ENCODE results near the gene IFNA21. TPM values are rescaled to one million over a fixed set of nuclear protein-coding genes. Genes with fewer than 3 reads are reported as not detected.

The IFNA21 gene
- total and polyA plus RNA-seq, 2 of the 4 experiments (the other 2 are of a cell fraction): not detected

DNA sequence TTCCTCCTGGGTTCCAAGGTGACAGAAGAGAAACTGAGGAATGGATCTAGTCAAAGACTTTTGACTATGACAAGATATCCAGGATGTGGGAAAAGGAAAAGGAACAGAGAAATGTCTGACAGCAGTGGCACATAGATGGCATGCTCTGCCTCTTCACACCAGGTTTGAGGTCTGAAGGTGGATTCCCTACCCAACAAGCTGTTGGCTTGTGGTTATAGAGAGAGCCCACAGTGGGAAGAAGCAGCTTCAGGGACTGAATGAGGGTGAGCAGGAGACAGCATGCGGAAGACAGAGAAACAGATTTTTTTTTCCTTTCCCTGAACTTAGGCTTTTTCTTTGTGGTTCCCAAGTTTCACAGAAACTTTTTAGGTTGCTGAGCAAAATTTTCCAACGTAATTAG, 45.4 kb downstream of the IFNA21 start:
- H4K5ac ChIP-seq (ENCODE audit: low read depth, low read length): no peak overlapping the region
- in situ Hi-C loops (cut with MboI; ENCODE audit: low sequenced_read_pairs) (loop anchor here (25.0 kb wide), 1 partner anchor 934 kb away; no protein-coding TSS in a partner anchor), dilution Hi-C loops (cut with HindIII; ENCODE audit: low sequenced_read_pairs, unreplicated experiment) (no loop called here), intact Hi-C loops (cut with micrococcal nuclease) (no loop called here)
- no peaks in the 10 kb centered on the region for H3K79me1 ChIP-seq (ENCODE audit: low read depth in 1 of 2, low read length in 2 of 2)
- no peak overlapping the region for H2BK5ac ChIP-seq (ENCODE audit: low read depth, low read length, poor library complexity, severe bottlenecking)
- H3K9me3 ChIP-seq (ENCODE audit: control insufficient read depth, insufficient read depth, low read length): no peaks in the 10 kb centered on the region
- H3K4me3 ChIP-seq (ENCODE audit: insufficient read depth, low read depth, low read length): no peak overlapping the region
- no peak overlapping the region for H2BK120ac ChIP-seq (ENCODE audit: low read depth, low read length)
- H3K9me1 ChIP-seq (ENCODE audit: insufficient read depth, low read length): no peaks in the 10 kb centered on the region
- H3K27me3 ChIP-seq (ENCODE audit: control insufficient read depth, insufficient read depth, low read length): peaks cover 5% of the 10 kb centered on the region
- no peak overlapping the region for H3K4ac ChIP-seq (ENCODE audit: low read depth, low read length)
- BruUV-seq (replicated peaks): no TSS peak
- no peak overlapping the region for H3K9ac ChIP-seq (ENCODE audit: low read depth, low read length)
- H3K56ac ChIP-seq (ENCODE audit: extremely low read depth, insufficient read depth, low read length): no peak overlapping the region
- no peak overlapping the region for H2AFZ ChIP-seq (replicated peaks; ENCODE audit: low read length, poor library complexity)
- H2BK20ac ChIP-seq (ENCODE audit: low read depth, low read length): no peak overlapping the region
- no peak overlapping the region for H3K23ac ChIP-seq (ENCODE audit: low read depth, low read length)
- DNase-seq: no peak
- H3K4me2 ChIP-seq (ENCODE audit: low read depth, low read length): no peak overlapping the region
- CTCF ChIA-PET: no interaction called here
- H3K18ac ChIP-seq (ENCODE audit: low read depth, low read length): no peak overlapping the region
- ATAC-seq (ENCODE audit: low read depth): no peak
- H4K8ac ChIP-seq (ENCODE audit: low read depth in 2 of 2, low read length in 2 of 2): no peak overlapping the region
- no peak overlapping the region for H4K91ac ChIP-seq (ENCODE audit: insufficient read depth, low read depth, low read length)
- no peak overlapping the region for H3K14ac ChIP-seq (replicated peaks; ENCODE audit: low read depth, low read length)
- no peak overlapping the region for H3K27ac ChIP-seq (ENCODE audit: insufficient read depth, low read length)
- no peak overlapping the region for H2BK15ac ChIP-seq (ENCODE audit: low read depth, low read length)
- H3K36me3 ChIP-seq (ENCODE audit: control insufficient read depth, insufficient read depth, low read length): no peaks in the 10 kb centered on the region
- TF ChIP-seq POLR2A (IDR thresholded peaks at IDR 0.05; ENCODE audit: low read depth, low read length) (no peak), NFE2L2 (IDR thresholded peaks at IDR 0.05; ENCODE audit: low read depth, low read length) (no peak), RFX5 (IDR thresholded peaks at IDR 0.05; ENCODE audit: low read depth, low read length) (no peak), CEBPB (IDR thresholded peaks at IDR 0.05; ENCODE audit: low read depth, low read length) (no peak), RAD21 (IDR thresholded peaks at IDR 0.05; ENCODE audit: low read length) (no peak), MAFK (IDR thresholded peaks at IDR 0.05; ENCODE audit: low read depth, low read length) (no peak)
- TF ChIP-seq, protein P1, sequence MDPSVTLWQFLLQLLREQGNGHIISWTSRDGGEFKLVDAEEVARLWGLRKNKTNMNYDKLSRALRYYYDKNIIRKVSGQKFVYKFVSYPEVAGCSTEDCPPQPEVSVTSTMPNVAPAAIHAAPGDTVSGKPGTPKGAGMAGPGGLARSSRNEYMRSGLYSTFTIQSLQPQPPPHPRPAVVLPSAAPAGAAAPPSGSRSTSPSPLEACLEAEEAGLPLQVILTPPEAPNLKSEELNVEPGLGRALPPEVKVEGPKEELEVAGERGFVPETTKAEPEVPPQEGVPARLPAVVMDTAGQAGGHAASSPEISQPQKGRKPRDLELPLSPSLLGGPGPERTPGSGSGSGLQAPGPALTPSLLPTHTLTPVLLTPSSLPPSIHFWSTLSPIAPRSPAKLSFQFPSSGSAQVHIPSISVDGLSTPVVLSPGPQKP (IDR thresholded peaks at IDR 0.05; ENCODE audit: borderline replicate concordance, low read depth, low read length): no peak
- TF ChIP-seq, protein P2, sequence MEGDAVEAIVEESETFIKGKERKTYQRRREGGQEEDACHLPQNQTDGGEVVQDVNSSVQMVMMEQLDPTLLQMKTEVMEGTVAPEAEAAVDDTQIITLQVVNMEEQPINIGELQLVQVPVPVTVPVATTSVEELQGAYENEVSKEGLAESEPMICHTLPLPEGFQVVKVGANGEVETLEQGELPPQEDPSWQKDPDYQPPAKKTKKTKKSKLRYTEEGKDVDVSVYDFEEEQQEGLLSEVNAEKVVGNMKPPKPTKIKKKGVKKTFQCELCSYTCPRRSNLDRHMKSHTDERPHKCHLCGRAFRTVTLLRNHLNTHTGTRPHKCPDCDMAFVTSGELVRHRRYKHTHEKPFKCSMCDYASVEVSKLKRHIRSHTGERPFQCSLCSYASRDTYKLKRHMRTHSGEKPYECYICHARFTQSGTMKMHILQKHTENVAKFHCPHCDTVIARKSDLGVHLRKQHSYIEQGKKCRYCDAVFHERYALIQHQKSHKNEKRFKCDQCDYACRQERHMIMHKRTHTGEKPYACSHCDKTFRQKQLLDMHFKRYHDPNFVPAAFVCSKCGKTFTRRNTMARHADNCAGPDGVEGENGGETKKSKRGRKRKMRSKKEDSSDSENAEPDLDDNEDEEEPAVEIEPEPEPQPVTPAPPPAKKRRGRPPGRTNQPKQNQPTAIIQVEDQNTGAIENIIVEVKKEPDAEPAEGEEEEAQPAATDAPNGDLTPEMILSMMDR (conservative IDR thresholded peaks at IDR 0.05; ENCODE audit: low read depth, low read length): no peak
- POLR2A ChIA-PET (ENCODE audit: unreplicated experiment): no interaction called here
- no CpG with 5 or more reads among the region's 2 CpGs for WGBS, 2 experiments (ENCODE audit: extremely low coverage in 2 of 2, insufficient read length in 1 of 2)
- no peaks in the 10 kb centered on the region for H4K20me1 ChIP-seq (ENCODE audit: insufficient read depth, low read length)
- no peak overlapping the region for H2AK9ac ChIP-seq (replicated peaks; ENCODE audit: low read depth, low read length, poor library complexity)
- H2AK5ac ChIP-seq (ENCODE audit: low read depth, low read length): no peak overlapping the region
- no peaks in the 10 kb centered on the region for H3K4me1 ChIP-seq (ENCODE audit: control insufficient read depth, insufficient read depth, low read length)
